HPDE6-E6E7 (cell line): ENCODE results near the gene SP1.
"Not testable (repeated sequence)": the region's sequence is repeated elsewhere in the genome, so short reads cannot be mapped to it uniquely, and the experiment has no call there.

ENCODE experiments used
- DNase-seq: peaks from one replicate; pipeline ENCODE4 v3.0.0; 2011; ENCODE audit warnings: missing footprints; ENCODE audit errors: extremely low spot score

The SP1 gene

DNA sequence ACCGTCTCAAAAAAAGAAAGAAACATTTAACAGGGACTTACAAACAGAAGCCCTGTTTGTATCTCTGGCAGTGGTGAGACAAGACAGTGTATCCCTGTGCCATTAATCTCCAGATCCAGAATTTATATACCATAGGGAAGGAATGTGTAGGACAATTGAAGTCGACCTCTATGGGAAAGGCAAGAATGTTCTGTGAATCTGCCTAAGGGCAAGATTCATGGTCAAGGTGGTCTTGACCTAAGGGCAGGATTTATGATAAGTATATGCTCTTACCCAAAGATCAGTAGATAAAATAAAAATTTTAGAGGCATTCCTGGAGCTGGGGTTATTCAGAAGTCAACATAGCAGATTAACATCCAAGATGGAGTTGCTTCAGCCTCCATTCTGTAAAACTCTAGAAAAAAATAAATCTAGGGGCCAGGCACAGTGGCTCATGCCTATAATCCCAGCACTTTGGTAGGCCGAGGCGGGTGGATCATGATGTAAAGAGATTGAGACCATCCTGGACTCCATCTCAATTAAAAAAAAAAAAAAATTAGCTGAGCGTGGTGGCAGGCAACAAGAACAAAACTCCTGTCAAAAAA is 21.0 kb upstream of the SP1 start:
- DNase-seq = no peak

DNA sequence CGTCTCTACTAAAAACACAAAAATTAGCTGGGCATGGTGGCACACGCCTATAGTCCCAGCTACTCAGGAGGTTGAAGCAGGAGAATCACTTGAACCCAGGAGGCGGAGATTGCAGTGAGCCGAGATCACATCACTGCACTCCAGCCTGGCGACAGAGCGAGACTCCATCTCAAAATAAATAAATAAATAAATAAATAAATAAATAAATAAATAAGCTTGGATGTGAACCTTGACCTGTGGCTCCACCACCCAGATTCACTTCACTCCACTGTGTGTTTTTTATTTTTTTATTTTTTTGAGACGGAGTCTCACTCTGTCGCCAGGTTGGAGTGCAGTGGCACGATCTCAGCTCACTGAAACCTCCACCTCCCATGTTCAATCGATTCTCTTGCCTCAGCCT is 18.3 kb upstream of the SP1 start:
- DNase-seq = not testable (repeated sequence)

DNA sequence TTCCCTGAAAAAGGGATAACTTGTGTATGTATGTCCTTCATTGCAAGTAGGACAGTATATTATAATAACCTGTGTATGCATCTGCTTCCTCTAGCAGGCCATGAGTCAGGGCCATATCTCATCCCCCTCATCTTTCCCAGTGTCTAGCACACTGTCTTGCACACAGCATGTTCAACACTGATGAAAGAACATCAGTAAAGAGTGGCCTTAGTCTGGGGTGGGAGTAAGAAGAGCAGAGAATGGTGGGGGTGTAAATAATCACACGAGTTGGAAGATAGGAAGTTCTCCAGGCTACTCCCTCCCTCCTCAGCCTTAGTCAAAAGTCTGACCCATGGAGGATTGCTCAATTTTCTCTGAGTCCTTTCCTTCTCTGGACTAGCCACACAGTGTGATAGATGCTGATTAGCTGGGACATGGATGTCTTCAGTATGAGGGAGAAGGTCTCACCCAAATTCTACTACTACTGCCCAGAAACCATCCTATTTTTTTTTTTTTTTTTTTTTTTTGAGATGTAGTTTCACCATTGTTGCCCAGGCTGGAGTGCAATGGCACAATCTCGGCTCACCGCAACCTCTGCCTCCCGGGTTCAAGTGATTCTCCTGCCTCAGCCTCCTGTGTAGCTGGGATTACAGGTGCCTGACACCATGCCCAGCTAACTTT is 14.6 kb upstream of the SP1 start:
- no peak for DNase-seq

DNA sequence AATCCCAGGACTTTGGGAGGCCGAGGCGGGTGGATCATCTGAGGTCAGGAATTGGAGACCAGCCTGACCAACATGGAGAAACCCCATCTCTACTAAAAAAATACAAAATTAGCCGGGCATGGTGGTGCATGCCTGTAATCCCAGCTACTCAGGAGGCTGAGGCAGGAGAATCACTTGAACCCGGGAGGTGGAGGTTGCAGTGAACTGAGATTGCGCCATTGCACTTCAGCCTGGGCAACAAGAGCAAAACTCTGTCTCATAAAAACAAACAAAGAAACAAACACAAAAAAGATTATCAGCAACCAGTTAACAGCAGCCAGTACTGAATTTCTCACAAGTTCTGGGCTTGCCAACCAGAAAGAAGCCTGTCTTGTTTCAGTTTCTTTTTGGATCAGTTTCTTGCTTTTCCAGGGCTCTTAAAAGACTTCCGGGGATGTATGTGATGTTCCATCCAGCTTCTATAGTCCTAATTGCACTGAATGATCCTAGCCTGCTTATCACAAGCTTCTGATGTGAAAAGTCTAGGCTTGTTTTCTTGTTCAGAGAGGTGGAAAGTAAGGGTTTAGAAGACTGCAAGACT is 6.3 kb upstream of the SP1 start:
- DNase-seq = not testable (repeated sequence)

DNA sequence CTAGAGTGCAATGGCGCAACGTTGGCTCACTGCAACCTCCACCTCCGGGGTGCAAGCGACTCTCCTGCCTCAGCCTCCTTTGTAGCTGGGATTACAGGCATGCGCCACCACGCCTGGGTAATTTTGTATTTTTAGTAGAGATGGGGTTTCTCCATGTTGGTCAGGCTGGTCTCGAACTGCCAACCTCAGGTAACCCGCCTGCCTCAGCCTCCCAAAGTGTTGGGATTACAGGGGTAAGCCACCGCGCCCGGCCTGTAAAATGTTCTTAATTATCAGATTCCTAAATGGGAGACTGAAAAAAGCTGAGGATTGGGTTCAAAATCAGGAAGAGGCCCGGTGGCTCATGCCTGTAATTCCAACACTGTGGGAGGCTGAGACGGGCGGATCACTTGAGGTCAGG is 5.7 kb upstream of the SP1 start:
- not testable (repeated sequence) for DNase-seq

DNA sequence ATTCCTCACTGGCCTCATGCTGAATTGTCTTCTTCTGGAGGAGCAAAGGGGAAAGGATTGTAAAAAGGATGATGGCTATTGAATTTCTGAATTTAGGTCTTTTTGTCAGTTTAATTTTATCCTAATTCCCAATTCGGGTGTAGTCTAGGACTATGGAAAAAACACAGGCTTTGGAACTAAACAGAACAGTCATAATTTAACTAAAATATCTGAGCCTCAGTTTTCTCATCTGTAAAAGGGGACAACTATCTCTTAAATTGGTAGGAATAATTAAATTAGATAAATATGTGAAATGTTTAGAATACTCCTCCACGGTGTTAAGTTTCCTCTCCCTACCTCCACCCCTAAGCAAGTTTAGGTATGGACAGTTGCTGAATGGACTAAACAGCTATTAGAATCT is 3.2 kb upstream of the SP1 start:
- no peak for DNase-seq

DNA sequence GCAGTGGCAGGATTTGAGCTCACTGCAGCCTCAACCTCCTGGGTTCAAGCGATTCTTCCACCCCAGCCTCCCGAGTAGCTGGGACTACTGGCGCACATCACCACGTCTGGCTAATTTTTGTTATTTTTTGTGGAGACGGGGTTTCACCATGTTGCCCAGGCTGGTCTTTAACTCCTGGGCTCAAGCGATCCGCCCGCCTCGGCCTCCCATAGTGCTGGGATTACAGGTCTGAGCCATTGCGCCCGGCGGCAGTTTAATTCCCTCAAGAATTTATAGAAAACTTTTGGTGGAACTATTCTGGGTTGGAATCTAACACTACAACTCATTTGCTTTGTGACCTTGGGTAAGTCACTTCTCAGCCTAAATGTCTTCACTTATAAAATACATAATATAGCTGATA is 1.8 kb upstream of the SP1 start:
- DNase-seq = no peak

DNA sequence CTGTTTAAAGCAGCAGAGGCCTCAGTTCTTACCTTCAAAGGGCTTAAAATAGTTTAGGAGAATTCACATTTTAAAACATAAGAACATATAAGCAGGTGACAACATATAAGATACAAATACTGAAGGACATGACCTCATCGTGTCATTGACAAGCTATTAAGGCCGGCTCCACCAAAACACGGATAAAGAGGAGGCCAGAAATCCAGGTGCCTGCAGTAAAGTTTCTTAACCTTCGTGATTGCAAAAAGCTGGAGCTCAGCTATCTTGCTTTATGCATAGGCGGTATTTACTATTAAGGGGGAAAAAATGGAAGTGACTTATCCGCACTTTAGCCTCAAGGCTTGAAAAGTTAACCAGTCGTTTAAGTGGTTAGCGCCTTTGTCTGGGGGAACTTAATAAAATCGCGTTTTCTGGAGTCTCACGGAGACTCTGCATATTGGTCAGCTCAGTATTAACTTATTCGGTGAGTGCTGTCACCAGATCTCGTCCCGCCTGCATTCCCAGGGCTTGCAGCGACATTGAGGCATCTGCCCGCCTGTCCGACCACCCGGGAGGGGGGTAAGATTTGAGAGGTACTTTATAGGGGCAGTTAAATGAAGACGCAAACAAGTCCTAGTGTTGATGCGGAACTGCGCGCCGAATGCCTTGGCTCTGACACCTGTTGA is 1.1 kb upstream of the SP1 start:
- no peak for DNase-seq

DNA sequence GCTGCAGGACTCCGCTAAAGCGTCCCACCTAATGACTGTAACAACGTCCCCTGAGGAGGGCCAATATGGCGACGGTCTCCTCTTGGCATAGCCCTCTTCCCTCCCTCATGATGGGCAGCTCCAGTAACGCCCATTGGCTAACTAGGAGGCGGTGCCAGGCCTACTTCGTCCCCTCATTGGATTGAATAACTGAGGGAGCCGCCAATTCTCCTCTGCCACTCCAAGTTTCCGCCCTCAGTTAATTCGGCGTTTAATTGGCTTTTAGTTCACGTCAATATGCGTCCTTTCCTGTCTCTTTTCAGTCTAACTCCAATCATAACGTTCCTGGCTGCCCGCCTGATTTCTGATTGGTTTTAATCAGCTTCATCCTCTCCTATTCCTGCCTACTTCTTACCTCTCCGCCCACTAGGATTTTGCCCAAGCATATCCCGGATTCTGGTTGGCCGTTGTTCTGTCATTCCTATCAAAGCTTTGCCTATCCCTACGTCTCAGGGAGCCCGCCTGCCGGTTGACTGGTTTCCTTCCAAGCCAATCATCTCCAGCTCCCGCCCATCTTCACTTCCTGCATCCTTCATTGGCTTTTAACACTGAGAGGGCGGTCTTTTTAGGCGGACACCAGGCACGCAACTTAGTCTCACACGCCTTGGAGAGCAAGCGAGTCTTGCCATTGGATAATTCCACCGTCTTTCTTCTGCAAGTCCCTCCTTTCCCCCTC is 430 bp upstream of the SP1 start:
- peak; percentile 93 for DNase-seq

DNA sequence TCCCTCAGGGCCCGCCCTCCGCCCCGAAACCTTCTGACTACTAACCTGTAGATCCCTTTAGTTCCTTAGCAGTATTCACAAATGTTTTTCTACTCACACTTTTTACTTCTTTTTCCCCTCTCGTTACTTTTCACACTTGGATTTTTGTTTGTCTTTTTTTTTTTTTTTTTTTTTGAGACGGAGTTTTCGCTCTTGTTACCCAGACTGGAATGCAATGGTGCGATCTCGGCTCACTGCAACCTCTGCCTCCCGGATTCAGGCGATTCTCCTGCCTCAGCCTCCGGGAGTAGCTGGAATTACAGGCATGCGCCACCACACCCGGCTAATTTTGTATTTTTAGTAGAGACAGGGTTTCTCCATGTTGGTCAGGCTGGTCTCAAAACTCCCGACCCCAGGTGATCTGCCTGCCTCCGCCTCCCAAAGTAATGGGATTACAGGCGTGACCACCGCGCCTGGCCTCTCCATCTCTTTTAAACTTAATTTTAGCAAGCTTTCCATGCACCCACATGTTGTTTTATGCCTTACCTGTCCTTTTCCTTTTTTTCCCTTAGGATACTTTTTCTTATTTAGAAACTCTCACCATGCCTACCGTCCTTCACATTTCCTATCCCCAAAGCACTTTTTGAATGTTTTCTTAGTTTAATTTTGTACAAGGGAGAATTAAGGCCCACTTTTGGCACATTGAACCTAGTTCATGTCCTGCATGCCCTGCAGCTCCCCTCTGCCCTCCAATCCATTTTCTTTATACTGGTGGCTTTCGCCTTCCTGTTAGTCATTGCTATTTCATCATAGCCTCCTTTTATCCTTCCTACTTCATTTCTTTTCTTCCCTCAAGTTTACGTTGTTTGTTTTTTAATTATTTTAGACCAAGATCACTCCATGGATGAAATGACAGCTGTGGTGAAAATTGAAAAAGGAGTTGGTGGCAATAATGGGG is 1.1 kb downstream of the SP1 start:
- DNase-seq = no peak

DNA sequence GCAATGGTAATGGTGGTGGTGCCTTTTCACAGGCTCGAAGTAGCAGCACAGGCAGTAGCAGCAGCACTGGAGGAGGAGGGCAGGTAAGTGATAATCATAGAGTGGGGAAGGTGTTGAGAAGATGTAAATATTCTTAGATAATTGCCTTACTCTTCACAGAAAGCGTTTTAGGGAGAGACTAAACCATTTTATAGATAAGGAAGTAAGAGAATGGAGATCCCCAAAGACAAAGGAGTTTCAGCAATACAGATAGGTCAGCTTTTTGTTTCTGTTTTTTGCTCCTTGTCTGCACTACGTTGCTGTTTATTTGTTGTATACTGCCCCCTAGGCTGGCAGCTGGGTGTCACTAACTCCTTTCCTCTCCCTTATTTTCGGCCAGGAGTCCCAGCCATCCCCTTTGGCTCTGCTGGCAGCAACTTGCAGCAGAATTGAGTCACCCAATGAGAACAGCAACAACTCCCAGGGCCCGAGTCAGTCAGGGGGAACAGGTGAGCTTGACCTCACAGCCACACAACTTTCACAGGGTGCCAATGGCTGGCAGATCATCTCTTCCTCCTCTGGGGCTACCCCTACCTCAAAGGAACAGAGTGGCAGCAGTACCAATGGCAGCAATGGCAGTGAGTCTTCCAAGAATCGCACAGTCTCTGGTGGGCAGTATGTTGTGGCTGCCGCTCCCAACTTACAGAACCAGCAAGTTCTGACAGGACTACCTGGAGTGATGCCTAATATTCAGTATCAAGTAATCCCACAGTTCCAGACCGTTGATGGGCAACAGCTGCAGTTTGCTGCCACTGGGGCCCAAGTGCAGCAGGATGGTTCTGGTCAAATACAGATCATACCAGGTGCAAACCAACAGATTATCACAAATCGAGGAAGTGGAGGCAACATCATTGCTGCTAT is 2.0 kb downstream of the SP1 start:
- DNase-seq = peak; percentile 74

DNA sequence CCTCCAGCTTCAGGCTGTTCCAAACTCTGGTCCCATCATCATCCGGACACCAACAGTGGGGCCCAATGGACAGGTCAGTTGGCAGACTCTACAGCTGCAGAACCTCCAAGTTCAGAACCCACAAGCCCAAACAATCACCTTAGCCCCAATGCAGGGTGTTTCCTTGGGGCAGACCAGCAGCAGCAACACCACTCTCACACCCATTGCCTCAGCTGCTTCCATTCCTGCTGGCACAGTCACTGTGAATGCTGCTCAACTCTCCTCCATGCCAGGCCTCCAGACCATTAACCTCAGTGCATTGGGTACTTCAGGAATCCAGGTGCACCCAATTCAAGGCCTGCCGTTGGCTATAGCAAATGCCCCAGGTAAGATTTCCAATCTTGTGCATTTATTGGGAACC is 3.3 kb downstream of the SP1 start:
- DNase-seq = no peak

DNA sequence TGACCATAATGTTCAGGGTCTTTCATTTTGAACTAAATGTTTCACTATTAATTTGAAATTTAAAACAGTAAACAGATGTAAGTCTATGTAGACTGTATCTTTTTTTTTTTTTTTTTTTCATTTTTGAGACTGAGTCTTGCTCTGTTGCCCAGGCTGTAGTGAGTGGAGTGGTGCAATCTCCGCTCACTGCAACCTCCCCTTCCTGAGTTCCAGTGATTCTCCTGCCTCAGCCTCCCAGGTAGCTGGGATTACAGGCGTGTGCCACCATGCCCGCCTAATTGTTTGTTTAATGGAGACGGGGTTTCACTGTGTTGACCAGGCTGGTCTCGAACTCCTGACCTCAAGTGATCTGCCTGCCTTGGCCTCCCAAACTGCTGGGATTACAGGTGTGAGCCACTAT is 6.4 kb downstream of the SP1 start:
- not testable (repeated sequence) for DNase-seq

DNA sequence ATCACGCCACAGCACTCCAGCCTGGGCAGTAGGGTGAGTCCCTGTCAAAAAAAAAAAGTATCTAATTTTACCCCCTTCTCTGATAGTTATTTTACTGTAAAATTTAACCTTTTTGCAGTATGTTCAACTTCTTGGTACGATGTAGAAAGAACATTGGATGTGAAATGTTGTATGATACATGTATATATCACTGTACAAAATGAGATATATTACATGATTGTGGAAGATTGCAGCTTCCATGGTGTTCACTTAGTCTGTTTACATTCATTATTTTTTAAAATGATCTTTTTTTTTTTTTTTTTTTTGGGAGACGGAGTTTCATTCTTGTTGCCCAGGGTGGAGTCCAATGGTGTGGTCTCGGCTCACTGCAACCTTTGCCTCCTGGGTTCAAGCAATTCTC is 9.0 kb downstream of the SP1 start:
- no peak for DNase-seq

DNA sequence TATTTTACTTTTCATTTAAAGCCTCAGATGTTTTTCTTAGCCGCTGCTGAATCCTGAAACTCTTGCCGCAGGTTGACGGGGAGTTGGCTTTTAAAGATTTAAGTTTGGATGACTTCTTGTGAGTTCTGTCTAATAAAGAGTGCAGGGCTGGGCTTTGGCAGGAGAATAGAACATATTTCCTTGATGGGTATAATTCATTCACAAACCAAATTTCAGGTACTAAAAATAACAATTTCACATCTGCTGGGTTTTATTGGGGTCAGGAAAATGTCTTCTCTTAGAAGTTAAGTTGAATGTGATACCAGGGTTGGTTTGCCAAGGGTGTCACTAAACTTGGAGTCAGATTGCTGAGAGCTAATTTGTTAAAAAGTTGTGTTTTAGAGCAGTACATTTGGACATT is 9.7 kb downstream of the SP1 start:
- no peak for DNase-seq

DNA sequence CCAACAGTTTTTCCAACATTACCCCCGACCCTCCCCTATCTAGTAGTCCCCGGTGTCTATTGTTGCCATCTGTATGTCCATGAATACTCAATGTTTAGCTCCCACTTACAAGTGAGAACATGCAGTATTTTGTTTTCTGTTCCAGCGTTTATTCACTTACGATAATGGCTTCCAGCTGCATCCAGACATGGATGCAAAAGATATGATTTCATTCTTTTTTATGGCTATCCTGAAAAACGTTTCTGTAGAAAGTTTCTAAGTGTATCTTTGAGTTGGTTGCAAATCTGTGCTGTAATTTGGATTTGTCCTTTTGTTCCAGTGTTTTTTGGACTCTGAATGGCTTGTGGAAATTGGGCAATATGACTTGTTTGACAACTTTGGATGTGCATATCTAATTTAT is 11.7 kb downstream of the SP1 start:
- no peak for DNase-seq

DNA sequence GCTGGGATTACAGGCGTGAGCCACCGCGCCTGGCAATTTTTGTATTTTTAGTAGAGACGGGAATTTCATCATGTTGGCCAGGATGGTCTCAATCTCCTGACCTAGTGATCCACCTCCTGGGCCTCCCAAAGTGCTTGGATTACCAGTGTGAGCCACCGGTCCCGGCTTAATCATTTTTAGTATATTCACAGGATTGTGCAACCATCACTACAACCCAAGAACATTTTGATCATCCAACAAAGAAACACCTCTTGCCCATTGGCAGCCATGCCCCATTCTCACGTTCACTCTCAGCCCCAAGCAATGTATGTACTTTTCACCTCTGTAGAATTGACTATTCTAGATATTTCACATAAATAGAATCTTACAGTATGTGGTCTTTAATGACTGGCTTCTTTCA is 19.9 kb downstream of the SP1 start:
- no peak for DNase-seq

DNA sequence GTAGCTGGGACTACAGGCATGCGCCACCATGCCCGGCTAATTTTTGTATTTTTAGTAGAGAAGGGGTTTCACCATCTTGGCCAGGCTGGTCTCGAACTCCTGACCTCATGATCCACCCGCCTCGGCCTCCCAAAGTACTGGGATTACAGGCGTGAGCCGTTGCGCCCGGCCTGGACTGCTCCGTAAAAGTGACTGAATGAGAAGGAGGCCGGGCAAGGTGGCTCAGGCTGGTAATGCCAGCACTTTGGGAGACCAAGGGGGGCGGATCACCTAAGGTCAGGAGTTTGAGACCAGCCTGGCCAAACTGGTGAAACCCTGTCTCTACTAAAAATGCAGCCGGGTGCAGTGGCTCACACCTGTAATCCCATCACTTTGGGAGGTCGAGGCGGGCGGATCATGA is 22.4 kb downstream of the SP1 start:
- DNase-seq = not testable (repeated sequence)

DNA sequence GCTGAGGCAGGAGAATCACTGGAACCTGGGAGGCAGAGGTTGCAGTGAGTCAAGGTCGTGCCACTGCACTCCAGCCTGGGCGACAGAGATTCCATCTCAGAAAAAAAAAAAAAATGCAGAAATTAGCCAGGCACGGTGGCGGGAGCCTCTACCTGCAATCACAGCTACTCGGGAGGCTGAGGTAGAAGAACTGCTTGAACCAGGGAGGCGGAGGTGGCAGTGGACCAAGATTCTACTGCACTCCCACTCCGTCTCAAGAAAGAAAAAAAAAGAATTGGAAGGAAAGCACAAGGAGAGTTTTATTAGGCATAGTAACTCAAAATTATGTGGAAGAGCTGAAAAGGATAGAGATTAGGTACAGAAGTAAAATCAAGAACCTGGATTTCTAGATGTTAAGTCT is 22.9 kb downstream of the SP1 start:
- DNase-seq = no peak

DNA sequence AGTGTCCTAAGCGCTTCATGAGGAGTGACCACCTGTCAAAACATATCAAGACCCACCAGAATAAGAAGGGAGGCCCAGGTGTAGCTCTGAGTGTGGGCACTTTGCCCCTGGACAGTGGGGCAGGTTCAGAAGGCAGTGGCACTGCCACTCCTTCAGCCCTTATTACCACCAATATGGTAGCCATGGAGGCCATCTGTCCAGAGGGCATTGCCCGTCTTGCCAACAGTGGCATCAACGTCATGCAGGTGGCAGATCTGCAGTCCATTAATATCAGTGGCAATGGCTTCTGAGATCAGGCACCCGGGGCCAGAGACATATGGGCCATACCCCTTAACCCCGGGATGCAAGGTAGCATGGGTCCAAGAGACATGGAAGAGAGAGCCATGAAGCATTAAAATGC is 31.0 kb downstream of the SP1 start:
- no peak for DNase-seq
